ENCODE results near the gene FBRS. TPM values are rescaled to one million over a fixed set of nuclear protein-coding genes. Genes with fewer than 3 reads are reported as not detected.

Gene FBRS
- total and polyA plus RNA-seq, 2 of the 8 experiments (the other 6 are each of a cell fraction or from before 2014, with no cell fraction given), result 2.4 to 13.9 TPM

DNA sequence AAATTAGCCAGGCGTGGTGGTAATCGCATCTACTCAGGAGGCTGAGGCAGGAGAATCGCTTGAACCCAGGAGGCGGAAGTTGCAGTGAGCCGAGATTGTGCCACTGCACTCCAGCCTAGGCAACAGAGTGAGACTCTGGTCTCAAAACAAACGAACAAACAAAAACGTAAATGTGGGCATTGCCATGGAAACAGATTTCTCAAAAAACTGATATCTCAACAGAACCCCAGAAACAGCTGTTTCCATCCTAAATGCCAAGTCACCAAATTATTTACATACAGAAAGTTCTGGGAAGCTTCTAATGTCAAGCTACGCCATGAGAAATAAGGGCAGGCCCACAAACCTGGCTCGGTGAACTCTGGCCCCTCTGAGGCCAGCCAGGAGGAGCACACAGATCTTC lies 32.0 kb upstream of the FBRS start (continued):
- TF ChIP-seq, protein P1, sequence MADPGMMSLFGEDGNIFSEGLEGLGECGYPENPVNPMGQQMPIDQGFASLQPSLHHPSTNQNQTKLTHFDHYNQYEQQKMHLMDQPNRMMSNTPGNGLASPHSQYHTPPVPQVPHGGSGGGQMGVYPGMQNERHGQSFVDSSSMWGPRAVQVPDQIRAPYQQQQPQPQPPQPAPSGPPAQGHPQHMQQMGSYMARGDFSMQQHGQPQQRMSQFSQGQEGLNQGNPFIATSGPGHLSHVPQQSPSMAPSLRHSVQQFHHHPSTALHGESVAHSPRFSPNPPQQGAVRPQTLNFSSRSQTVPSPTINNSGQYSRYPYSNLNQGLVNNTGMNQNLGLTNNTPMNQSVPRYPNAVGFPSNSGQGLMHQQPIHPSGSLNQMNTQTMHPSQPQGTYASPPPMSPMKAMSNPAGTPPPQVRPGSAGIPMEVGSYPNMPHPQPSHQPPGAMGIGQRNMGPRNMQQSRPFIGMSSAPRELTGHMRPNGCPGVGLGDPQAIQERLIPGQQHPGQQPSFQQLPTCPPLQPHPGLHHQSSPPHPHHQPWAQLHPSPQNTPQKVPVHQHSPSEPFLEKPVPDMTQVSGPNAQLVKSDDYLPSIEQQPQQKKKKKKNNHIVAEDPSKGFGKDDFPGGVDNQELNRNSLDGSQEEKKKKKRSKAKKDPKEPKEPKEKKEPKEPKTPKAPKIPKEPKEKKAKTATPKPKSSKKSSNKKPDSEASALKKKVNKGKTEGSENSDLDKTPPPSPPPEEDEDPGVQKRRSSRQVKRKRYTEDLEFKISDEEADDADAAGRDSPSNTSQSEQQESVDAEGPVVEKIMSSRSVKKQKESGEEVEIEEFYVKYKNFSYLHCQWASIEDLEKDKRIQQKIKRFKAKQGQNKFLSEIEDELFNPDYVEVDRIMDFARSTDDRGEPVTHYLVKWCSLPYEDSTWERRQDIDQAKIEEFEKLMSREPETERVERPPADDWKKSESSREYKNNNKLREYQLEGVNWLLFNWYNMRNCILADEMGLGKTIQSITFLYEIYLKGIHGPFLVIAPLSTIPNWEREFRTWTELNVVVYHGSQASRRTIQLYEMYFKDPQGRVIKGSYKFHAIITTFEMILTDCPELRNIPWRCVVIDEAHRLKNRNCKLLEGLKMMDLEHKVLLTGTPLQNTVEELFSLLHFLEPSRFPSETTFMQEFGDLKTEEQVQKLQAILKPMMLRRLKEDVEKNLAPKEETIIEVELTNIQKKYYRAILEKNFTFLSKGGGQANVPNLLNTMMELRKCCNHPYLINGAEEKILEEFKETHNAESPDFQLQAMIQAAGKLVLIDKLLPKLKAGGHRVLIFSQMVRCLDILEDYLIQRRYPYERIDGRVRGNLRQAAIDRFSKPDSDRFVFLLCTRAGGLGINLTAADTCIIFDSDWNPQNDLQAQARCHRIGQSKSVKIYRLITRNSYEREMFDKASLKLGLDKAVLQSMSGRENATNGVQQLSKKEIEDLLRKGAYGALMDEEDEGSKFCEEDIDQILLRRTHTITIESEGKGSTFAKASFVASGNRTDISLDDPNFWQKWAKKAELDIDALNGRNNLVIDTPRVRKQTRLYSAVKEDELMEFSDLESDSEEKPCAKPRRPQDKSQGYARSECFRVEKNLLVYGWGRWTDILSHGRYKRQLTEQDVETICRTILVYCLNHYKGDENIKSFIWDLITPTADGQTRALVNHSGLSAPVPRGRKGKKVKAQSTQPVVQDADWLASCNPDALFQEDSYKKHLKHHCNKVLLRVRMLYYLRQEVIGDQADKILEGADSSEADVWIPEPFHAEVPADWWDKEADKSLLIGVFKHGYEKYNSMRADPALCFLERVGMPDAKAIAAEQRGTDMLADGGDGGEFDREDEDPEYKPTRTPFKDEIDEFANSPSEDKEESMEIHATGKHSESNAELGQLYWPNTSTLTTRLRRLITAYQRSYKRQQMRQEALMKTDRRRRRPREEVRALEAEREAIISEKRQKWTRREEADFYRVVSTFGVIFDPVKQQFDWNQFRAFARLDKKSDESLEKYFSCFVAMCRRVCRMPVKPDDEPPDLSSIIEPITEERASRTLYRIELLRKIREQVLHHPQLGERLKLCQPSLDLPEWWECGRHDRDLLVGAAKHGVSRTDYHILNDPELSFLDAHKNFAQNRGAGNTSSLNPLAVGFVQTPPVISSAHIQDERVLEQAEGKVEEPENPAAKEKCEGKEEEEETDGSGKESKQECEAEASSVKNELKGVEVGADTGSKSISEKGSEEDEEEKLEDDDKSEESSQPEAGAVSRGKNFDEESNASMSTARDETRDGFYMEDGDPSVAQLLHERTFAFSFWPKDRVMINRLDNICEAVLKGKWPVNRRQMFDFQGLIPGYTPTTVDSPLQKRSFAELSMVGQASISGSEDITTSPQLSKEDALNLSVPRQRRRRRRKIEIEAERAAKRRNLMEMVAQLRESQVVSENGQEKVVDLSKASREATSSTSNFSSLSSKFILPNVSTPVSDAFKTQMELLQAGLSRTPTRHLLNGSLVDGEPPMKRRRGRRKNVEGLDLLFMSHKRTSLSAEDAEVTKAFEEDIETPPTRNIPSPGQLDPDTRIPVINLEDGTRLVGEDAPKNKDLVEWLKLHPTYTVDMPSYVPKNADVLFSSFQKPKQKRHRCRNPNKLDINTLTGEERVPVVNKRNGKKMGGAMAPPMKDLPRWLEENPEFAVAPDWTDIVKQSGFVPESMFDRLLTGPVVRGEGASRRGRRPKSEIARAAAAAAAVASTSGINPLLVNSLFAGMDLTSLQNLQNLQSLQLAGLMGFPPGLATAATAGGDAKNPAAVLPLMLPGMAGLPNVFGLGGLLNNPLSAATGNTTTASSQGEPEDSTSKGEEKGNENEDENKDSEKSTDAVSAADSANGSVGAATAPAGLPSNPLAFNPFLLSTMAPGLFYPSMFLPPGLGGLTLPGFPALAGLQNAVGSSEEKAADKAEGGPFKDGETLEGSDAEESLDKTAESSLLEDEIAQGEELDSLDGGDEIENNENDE (IDR thresholded peaks at IDR 0.05; ENCODE audit: insufficient replicate concordance, low read length), result no peak
- TF ChIP-seq SRF (IDR thresholded peaks at IDR 0.05; ENCODE audit: low read depth, low read length) (no peak), POLR2A (IDR thresholded peaks at IDR 0.05; ENCODE audit: control extremely low read depth in 1 of 2, low read depth in 2 of 2, low read length in 2 of 2) (no peak), JUND (IDR thresholded peaks at IDR 0.05; ENCODE audit: low read length) (no peak), KDM4A (IDR thresholded peaks at IDR 0.05; ENCODE audit: low read depth, low read length, severe bottlenecking) (no peak), MAFK (IDR thresholded peaks at IDR 0.05; ENCODE audit: low read depth, low read length) (no peak), SUZ12 (IDR thresholded peaks at IDR 0.05; ENCODE audit: low read length) (no peak), SIN3A (conservative IDR thresholded peaks at IDR 0.05 in 1 of 2, IDR thresholded peaks at IDR 0.05 in 1 of 2; ENCODE audit: low read depth in 1 of 2, low read length in 2 of 2) (no peak), NANOG (IDR thresholded peaks at IDR 0.05; ENCODE audit: insufficient read depth, low read depth, low read length, poor library complexity, severe bottlenecking) (no peak), NRF1 (IDR thresholded peaks at IDR 0.05; ENCODE audit: low read depth, low read length) (no peak), JUN (IDR thresholded peaks at IDR 0.05; ENCODE audit: low read depth, low read length) (no peak), TBP (IDR thresholded peaks at IDR 0.05; ENCODE audit: low read depth, low read length) (no peak), GABPA (IDR thresholded peaks at IDR 0.05; ENCODE audit: borderline replicate concordance, insufficient read depth, low read length) (no peak)
